ENCODE results near the gene BCAR1. TPM values are rescaled to one million over a fixed set of nuclear protein-coding genes. Genes with fewer than 3 reads are reported as not detected.

Gene BCAR1
- polyA plus RNA-seq, 2 of the 4 experiments (the other 2 are of a cell fraction) = 10.2 to 35.8 TPM

- ATAC-seq (no peak), DNase-seq (ENCODE audit: low read depth in 1 of 2, low spot score in 1 of 2) (no peak), FAIRE-seq (no peak)
- H3K27ac ChIP-seq = no peak overlapping the region
- H3K4me2 ChIP-seq = no peak overlapping the region
- H3K9me3 ChIP-seq = peaks cover 66% of the 10 kb centered on the region
- H3K4me3 ChIP-seq = no peak overlapping the region
- ChIA-PET CTCF (interaction anchor here (0.7 to 0.8 kb wide), 2 partner anchors 17 to 18 kb away, joined by 4 to 5 read pairs; no protein-coding TSS in a partner anchor), POLR2A (no interaction called here)
- WGBS (ENCODE audit: missing lambda C conversion rate) = 31% methylated on average over 3 of the region's 3 CpGs
- no peaks in the 10 kb centered on the region for H3K4me1 ChIP-seq
- TF ChIP-seq HOXA7 (CRISPR knock-in tag; IDR thresholded peaks at IDR 0.05) (no peak), HDAC2 (IDR thresholded peaks at IDR 0.05) (no peak), TFCP2L1 (CRISPR knock-in tag; IDR thresholded peaks at IDR 0.05) (no peak), USF2 (IDR thresholded peaks at IDR 0.05) (no peak), EHMT2 (IDR thresholded peaks at IDR 0.05; ENCODE audit: low read depth) (no peak), ESRRA (IDR thresholded peaks at IDR 0.05; ENCODE audit: borderline replicate concordance, low read length) (no peak), ZNF302 (CRISPR knock-in tag; IDR thresholded peaks at IDR 0.05) (no peak), HOXB13 (CRISPR knock-in tag; IDR thresholded peaks at IDR 0.05; ENCODE audit: low read depth) (no peak), FOSB (CRISPR knock-in tag; IDR thresholded peaks at IDR 0.05) (no peak)
These were observed 69.8 kb downstream of the BCAR1 start for GRCh38 chr16:75181630-75182029.

GRCh38 chr16:75179208-75179607 lies 72.2 kb downstream of the BCAR1 start:
- CTCF ChIA-PET = no interaction called here
- 69% methylated on average over 6 of the region's 6 CpGs for WGBS (ENCODE audit: missing lambda C conversion rate)
- POLR2A ChIA-PET = no interaction called here
- Histone ChIP-seq H3K4me3 (no peak overlapping the region), H3K9me3 (peaks cover 71% of the 10 kb centered on the region), H3K4me2 (no peak overlapping the region), H3K4me1 (no peaks in the 10 kb centered on the region), H3K27ac (no peak overlapping the region)
- DNase-seq (ENCODE audit: low read depth in 1 of 2, low spot score in 1 of 2) (no peak), FAIRE-seq (no peak), ATAC-seq (no peak)
- TF ChIP-seq TP53 (CRISPR knock-in tag; IDR thresholded peaks at IDR 0.05) (no peak), RCOR1 (IDR thresholded peaks at IDR 0.05; ENCODE audit: low read depth, low read length) (no peak), PBX3 (IDR thresholded peaks at IDR 0.05) (no peak), KDM1A (IDR thresholded peaks at IDR 0.05; ENCODE audit: low read depth) (no peak), ESRRA (IDR thresholded peaks at IDR 0.05; ENCODE audit: borderline replicate concordance, low read length) (no peak), NPAS2 (CRISPR knock-in tag; IDR thresholded peaks at IDR 0.05; ENCODE audit: borderline replicate concordance) (no peak), HOXB13 (CRISPR knock-in tag; IDR thresholded peaks at IDR 0.05; ENCODE audit: low read depth) (no peak), HMGXB4 (CRISPR knock-in tag; IDR thresholded peaks at IDR 0.05; ENCODE audit: borderline replicate concordance) (no peak)

Small RNA genes within 50 kb of the gene (small RNA-seq; reads per million reads assigned to genes)
- 0 reads per million in 6 experiments for gene RNU6-758P

Other genes starting within 250 kb of the BCAR1 start
- 0.79 and 0.90 TPM in 2 replicates for gene LDHD, start 134.8 kb downstream of the BCAR1 start, polyA plus RNA-seq (2011; rRNA removed)
- 0.83 to 1.3 TPM (median 1.1 TPM) in 3 replicates for gene LDHD, start 134.8 kb downstream of the BCAR1 start, polyA plus RNA-seq (2017; fragmentation: RNase III; extraction: RNeasy Plus Mini Kit Qiagen cat#74134 plus additional on column Dnase treatment)
- gene ZFP1, start 103.1 kb downstream of the BCAR1 start, polyA plus RNA-seq (2011; rRNA removed) = 14.0 and 16.1 TPM in 2 replicates
- 12.1 to 14.4 TPM (median 13.3 TPM) in 3 replicates for gene ZFP1, start 103.1 kb downstream of the BCAR1 start, polyA plus RNA-seq (2017; fragmentation: RNase III; extraction: RNeasy Plus Mini Kit Qiagen cat#74134 plus additional on column Dnase treatment)
- not detected in 2 replicates for gene CTRB2, start 44.5 kb downstream of the BCAR1 start, polyA plus RNA-seq (2011; rRNA removed)
- not detected in 3 replicates for gene CTRB2, start 44.5 kb downstream of the BCAR1 start, polyA plus RNA-seq (2017; fragmentation: RNase III; extraction: RNeasy Plus Mini Kit Qiagen cat#74134 plus additional on column Dnase treatment)
- not detected in 2 replicates for gene CTRB1, start 32.6 kb downstream of the BCAR1 start, polyA plus RNA-seq (2011; rRNA removed)
- gene CTRB1, start 32.6 kb downstream of the BCAR1 start, polyA plus RNA-seq (2017; fragmentation: RNase III; extraction: RNeasy Plus Mini Kit Qiagen cat#74134 plus additional on column Dnase treatment) = not detected in 3 replicates
- gene CFDP1, start 181.9 kb upstream of the BCAR1 start, polyA plus RNA-seq (2011; rRNA removed) = 47.2 and 70.2 TPM in 2 replicates
- 50.9 to 72.8 TPM (median 71.6 TPM) in 3 replicates for gene CFDP1, start 181.9 kb upstream of the BCAR1 start, polyA plus RNA-seq (2017; fragmentation: RNase III; extraction: RNeasy Plus Mini Kit Qiagen cat#74134 plus additional on column Dnase treatment)
- gene TMEM170A, start 213.1 kb upstream of the BCAR1 start, polyA plus RNA-seq (2011; rRNA removed) = 21.2 and 21.7 TPM in 2 replicates
- 13.9 to 14.4 TPM (median 14.2 TPM) in 3 replicates for gene TMEM170A, start 213.1 kb upstream of the BCAR1 start, polyA plus RNA-seq (2017; fragmentation: RNase III; extraction: RNeasy Plus Mini Kit Qiagen cat#74134 plus additional on column Dnase treatment)
- 0.37 and 0.57 TPM in 2 replicates for gene CHST6, start 243.8 kb upstream of the BCAR1 start, polyA plus RNA-seq (2011; rRNA removed)
- gene CHST6, start 243.8 kb upstream of the BCAR1 start, polyA plus RNA-seq (2017; fragmentation: RNase III; extraction: RNeasy Plus Mini Kit Qiagen cat#74134 plus additional on column Dnase treatment) = 0.38 to 0.74 TPM (median 0.65 TPM) in 3 replicates